Body of pancreas (tissue), 4 donors: Measurements from ENCODE around the gene DHX16. TPM values are rescaled to one million over a fixed set of nuclear protein-coding genes. Genes with fewer than 3 reads are reported as not detected.

Experiments used
- ATAC-seq: fragments of 150-250 bp; one replicate; pipeline ENCODE4 v1.9.1; 2016
- DNase-seq, 4 donors: peaks; one replicate each; pipeline ENCODE4 v3.0.0-alpha.2; 2019
- H3K27ac ChIP-seq, 4 donors: fragments of 200-600 bp; sonication (generic); 1 replicate in 3 of 4; 2 replicates in 1 of 4; pipeline versions ENCODE4 v1.5.1 to v1.6.1; 2016 to 2019; ENCODE audit warnings: mild to moderate bottlenecking in 1 of 4, mixed read lengths in 1 of 4, moderate library complexity in 1 of 4
- H3K27me3 ChIP-seq, 2 donors: fragments of 200-600 bp; sonication (generic); one replicate each; pipeline ENCODE4 v1.6.0; 2016; ENCODE audit warnings: mild to moderate bottlenecking in 1 of 2
- H3K36me3 ChIP-seq, 2 donors: fragments of 200-600 bp; sonication (generic); replicated peaks in 1 of 2; 2 replicates each; pipeline ENCODE4 v1.5.1; 2016; ENCODE audit warnings: low read depth in 2 of 2; ENCODE audit not compliant: insufficient read depth in 1 of 2
- H3K4me1 ChIP-seq: fragments of 200-600 bp; sonication (generic); one replicate; pipeline ENCODE4 v1.6.0; 2016
- H3K4me3 ChIP-seq, 2 donors: fragments of 200-600 bp; sonication (generic); 1 replicate in 1 of 2; 2 replicates in 1 of 2; pipeline ENCODE4 v1.5.1; 2016 to 2019
- H3K9me3 ChIP-seq, 3 donors: fragments of 200-600 bp; sonication (generic); 1 replicate in 2 of 3; 2 replicates in 1 of 3; pipeline ENCODE4 v1.5.1; 2016
- POLR2A ChIP-seq, 3 donors: fragments of 450-650 bp; IDR thresholded peaks; one replicate each; pipeline ENCODE4 v1.6.1; 2016; ENCODE audit warnings: antibody characterized with exemption in 3 of 3, mild to moderate bottlenecking in 2 of 3
- WGBS, 2 donors: methylation state at CpG; one replicate each; pipeline ENCODE4 v1.1.5; 2017; 5-methylcytosine and 5-hydroxymethylcytosine counted together
- intact Hi-C: fragments of 100-400 bp; cut with DNase I; formaldehyde crosslinking; loops from one replicate; pipeline ENCODE4 v1.15.1; 2023
- total RNA-seq, 2 donors: library from RNA; depleted of rRNA; stranded (reverse); fragments of >200 nt; gene quantifications; one replicate each; pipeline ENCODE4 v1.1.0, GENCODE V29; 2016
- TF ChIP-seq, protein P1 (sequence below), 7 experiments: fragments of 450-650 bp in 4 of 7; fragments of 200-600 bp in 3 of 7; sonication (generic) in 3 of 7; IDR thresholded peaks; one replicate each; pipeline ENCODE4 v1.5.1; 2016 to 2019; ENCODE audit warnings: antibody characterized with exemption in 7 of 7

DHX16 gene
- total RNA-seq, 2 donors from 2014 or later: 12.2 to 24.4 TPM

DNA sequence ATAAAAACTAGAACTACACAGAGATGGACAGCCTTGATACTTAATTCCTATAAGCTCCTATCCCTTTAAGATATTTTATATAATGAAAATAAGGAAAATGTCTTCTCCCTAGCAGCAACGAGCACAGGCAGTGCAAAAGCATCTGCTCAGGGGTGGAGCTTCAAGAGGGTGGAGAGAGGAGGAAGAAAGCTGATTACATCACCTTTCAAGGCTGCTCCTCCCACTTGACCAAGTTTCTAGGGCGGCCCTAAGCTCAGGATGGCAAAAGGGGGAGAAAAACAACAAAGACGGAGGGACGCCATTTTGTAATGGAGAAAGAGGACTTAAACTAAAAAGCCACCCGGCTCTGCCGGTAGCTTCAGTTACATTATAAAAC, 58.0 kb downstream of the DHX16 start:
- TF ChIP-seq, protein P1, sequence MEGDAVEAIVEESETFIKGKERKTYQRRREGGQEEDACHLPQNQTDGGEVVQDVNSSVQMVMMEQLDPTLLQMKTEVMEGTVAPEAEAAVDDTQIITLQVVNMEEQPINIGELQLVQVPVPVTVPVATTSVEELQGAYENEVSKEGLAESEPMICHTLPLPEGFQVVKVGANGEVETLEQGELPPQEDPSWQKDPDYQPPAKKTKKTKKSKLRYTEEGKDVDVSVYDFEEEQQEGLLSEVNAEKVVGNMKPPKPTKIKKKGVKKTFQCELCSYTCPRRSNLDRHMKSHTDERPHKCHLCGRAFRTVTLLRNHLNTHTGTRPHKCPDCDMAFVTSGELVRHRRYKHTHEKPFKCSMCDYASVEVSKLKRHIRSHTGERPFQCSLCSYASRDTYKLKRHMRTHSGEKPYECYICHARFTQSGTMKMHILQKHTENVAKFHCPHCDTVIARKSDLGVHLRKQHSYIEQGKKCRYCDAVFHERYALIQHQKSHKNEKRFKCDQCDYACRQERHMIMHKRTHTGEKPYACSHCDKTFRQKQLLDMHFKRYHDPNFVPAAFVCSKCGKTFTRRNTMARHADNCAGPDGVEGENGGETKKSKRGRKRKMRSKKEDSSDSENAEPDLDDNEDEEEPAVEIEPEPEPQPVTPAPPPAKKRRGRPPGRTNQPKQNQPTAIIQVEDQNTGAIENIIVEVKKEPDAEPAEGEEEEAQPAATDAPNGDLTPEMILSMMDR (IDR thresholded peaks at IDR 0.05): no peak
- TF ChIP-seq POLR2A (IDR thresholded peaks at IDR 0.05): peak; percentile 47 to 81 (median 81)
- intact Hi-C loops: no loop called here
- Histone ChIP-seq H3K9me3 (no peaks in the 10 kb centered on the region), H3K36me3 (peaks cover 0 to 2% of the 10 kb centered on the region in 2 donors), H3K4me1 (peaks cover 58% of the 10 kb centered on the region), H3K27me3 (no peaks in the 10 kb centered on the region), H3K27ac (peak overlapping the region; percentile 78 to 97 (median 96)), H3K4me3 (peak overlapping the region; percentile 63 to 73)
- ATAC-seq: peak; percentile 69
- peak; percentile 88 to 98 (median 92) for DNase-seq
- 0 to 1% methylated on average over 6 of the region's 6 CpGs for WGBS, 2 donors

- DNase-seq (no peak), ATAC-seq (no peak)
- peaks cover 0 to 2% of the 10 kb centered on the region in 2 donors for H3K36me3 ChIP-seq
- peaks cover 56% of the 10 kb centered on the region for H3K4me1 ChIP-seq
- H3K27ac ChIP-seq: peak overlapping the region; percentile 78 to 97 (median 96)
- TF ChIP-seq, protein P1 (IDR thresholded peaks at IDR 0.05): no peak
- TF ChIP-seq POLR2A (IDR thresholded peaks at IDR 0.05): no peak
- intact Hi-C loops: no loop called here
- peak overlapping the region; percentile 7 to 24 for H3K4me3 ChIP-seq
- 11 to 12% methylated on average over 8 of the region's 8 CpGs for WGBS, 2 donors
- H3K9me3 ChIP-seq: no peaks in the 10 kb centered on the region
- no peaks in the 10 kb centered on the region for H3K27me3 ChIP-seq
Observed at GRCh38 chr6:30614044-30614842, 58.6 kb downstream of the DHX16 start.

DNA sequence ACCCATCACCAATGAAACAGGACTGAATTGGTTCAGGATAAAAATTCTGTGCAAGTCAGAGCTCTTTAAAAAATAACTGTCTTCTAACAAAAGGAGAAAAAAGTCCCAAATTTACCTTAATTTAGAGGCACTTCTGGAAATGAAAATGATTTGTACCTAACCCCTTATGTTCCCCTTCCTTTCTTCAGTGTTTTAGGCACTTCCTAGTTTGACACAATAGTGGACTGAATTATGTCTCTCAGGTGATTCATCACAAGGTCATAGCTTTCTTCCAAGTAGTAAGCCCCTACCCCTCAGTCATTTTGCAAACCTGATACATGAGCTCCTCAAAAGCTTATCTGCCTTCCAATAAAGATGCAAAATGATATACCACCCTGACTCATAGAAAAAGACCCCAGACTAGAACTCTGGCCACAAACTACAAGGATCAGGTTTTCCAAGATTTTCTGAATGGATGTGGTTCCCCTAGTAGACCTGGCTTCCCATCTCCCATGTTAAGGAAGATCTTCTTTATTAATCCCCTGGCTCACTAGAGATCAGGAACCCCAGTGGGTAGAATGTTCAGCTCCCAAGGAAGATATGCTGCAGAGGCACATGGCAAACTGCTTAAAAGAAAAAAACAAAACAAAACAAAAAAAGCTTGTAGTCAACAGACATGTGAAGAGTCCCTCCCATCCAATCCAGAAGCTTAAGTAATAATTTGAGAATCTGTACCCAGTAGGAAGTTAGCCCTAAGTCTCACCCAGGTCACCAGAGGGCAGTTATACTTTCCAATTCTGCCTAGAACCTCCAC, 59.4 kb downstream of the DHX16 start:
- H3K27ac ChIP-seq: peak overlapping the region in 3 of 4 donors; percentile 96 to 97 (median 96)
- no peak for DNase-seq
- H3K27me3 ChIP-seq: no peaks in the 10 kb centered on the region
- H3K9me3 ChIP-seq: no peaks in the 10 kb centered on the region
- peaks cover 48% of the 10 kb centered on the region for H3K4me1 ChIP-seq
- no peak overlapping the region for H3K4me3 ChIP-seq
- H3K36me3 ChIP-seq: peaks cover 0 to 7% of the 10 kb centered on the region in 2 donors
- ATAC-seq: no peak
- intact Hi-C loops: no loop called here
- TF ChIP-seq POLR2A (IDR thresholded peaks at IDR 0.05): peak in 1 of 3 donors; percentile 33
- TF ChIP-seq, protein P1 (IDR thresholded peaks at IDR 0.05): no peak

GRCh38 chr6:30612687-30613248, 60.0 kb downstream of the DHX16 start:
- TF ChIP-seq, protein P1 (IDR thresholded peaks at IDR 0.05): no peak
- TF ChIP-seq POLR2A (IDR thresholded peaks at IDR 0.05): peak in 2 of 3 donors; percentile 6 to 18
- H3K4me3 ChIP-seq: no peak overlapping the region
- no peaks in the 10 kb centered on the region for H3K27me3 ChIP-seq
- intact Hi-C loops: no loop called here
- DNase-seq (no peak), ATAC-seq (no peak)
- peaks cover 0 to 7% of the 10 kb centered on the region in 2 donors for H3K36me3 ChIP-seq
- peak overlapping the region in 3 of 4 donors; percentile 1 to 96 (median 96) for H3K27ac ChIP-seq
- no peaks in the 10 kb centered on the region for H3K9me3 ChIP-seq
- peaks cover 46% of the 10 kb centered on the region for H3K4me1 ChIP-seq
- WGBS, 2 donors: 25% methylated on average over 6 of the region's 6 CpGs
